Stimulated activated CD4-positive, alpha-beta T cell treated with anti-CD3 and anti-CD28 coated beads, Interleukin-12 subunit alpha, Interleukin-12 subunit beta, amount 100 ng/mL, for 48 hours (primary cell): ENCODE measurements around the gene TGFBI.

Experiments used
- DNase-seq, 3 donors: peaks; one replicate each; pipeline ENCODE4 v3.0.0-alpha.2; 2020; ENCODE audit warnings: low read depth in 2 of 3, low spot score in 1 of 3

Gene TGFBI

GRCh38 chr5:136062366-136063274, 33.8 kb downstream of the TGFBI start:
- DNase-seq: no peak

- no peak for DNase-seq
These were observed 35.1 kb downstream of the TGFBI start for GRCh38 chr5:136063778-136064465.

GRCh38 chr5:136064510-136064909, 35.7 kb downstream of the TGFBI start:
- no peak for DNase-seq

GRCh38 chr5:136065588-136065987, 36.8 kb downstream of the TGFBI start:
- DNase-seq: no peak

- DNase-seq: no peak
These were observed 38.0 kb downstream of the TGFBI start for GRCh38 chr5:136066661-136067271.

GRCh38 chr5:136067422-136067821, 38.6 kb downstream of the TGFBI start:
- DNase-seq: no peak

- DNase-seq: no peak
These were observed 41.9 kb downstream of the TGFBI start for GRCh38 chr5:136070486-136071285.

- no peak for DNase-seq
These were observed 45.1 kb downstream of the TGFBI start for GRCh38 chr5:136073714-136074529.

- DNase-seq: no peak
These were observed 46.7 kb downstream of the TGFBI start for GRCh38 chr5:136075466-136075891.

GRCh38 chr5:136076067-136076466, 47.3 kb downstream of the TGFBI start:
- DNase-seq: no peak

- no peak for DNase-seq
These were observed 48.2 kb downstream of the TGFBI start for GRCh38 chr5:136076881-136077445.

- DNase-seq: no peak
These were observed 50.6 kb downstream of the TGFBI start for GRCh38 chr5:136079195-136079985.

- DNase-seq: no peak
These were observed 51.3 kb downstream of the TGFBI start for GRCh38 chr5:136080113-136080482.

- peak; percentile 50 to 70 (median 57) for DNase-seq
These were observed 51.9 kb downstream of the TGFBI start for GRCh38 chr5:136080483-136081216.

- no peak for DNase-seq
These were observed 52.4 kb downstream of the TGFBI start for GRCh38 chr5:136081217-136081591.

- DNase-seq: peak; percentile 10 to 54 (median 12)
These were observed 53.8 kb downstream of the TGFBI start for GRCh38 chr5:136082390-136083193.

GRCh38 chr5:136084698-136085097, 55.9 kb downstream of the TGFBI start:
- no peak for DNase-seq
